DND-41 (cell line): ENCODE measurements around the gene TTLL11.

Experiments
- ATAC-seq: fragments of 200-7000 bp; cut with Tn5 transposase; 3 replicates; pipeline ENCODE4 v1.9.1; 2021; ENCODE audit warnings: low read depth; ENCODE audit not compliant: insufficient read depth
- DNase-seq: peaks from one replicate; pipeline ENCODE4 v3.0.0-alpha.2; 2020
- H2AFZ ChIP-seq: 2 replicates; pipeline ENCODE4 v1.6.0; 2012; ENCODE audit warnings: low read depth, low read length
- H3K27ac ChIP-seq: 2 replicates; pipeline ENCODE4 v1.5.1; 2012; ENCODE audit warnings: low read length, inconsistent platforms
- H3K27me3 ChIP-seq: fragments of 200-600 bp; sonication (generic); 2 replicates; pipeline ENCODE4 v1.6.0; 2012; ENCODE audit warnings: low read length, mild to moderate bottlenecking, inconsistent platforms; ENCODE audit not compliant: insufficient read depth, poor library complexity
- H3K36me3 ChIP-seq: 2 replicates; pipeline ENCODE4 v1.5.1; 2012; ENCODE audit warnings: low read length, inconsistent platforms; ENCODE audit not compliant: insufficient read depth
- H3K4me1 ChIP-seq: 2 replicates; pipeline ENCODE4 v1.5.1; 2012; ENCODE audit warnings: mild to moderate bottlenecking, low read length; ENCODE audit not compliant: insufficient read depth
- H3K4me2 ChIP-seq: 2 replicates; pipeline ENCODE4 v1.6.0; 2012; ENCODE audit warnings: mild to moderate bottlenecking, moderate library complexity, low read length, inconsistent platforms; ENCODE audit not compliant: insufficient read depth
- H3K4me3 ChIP-seq, 2 experiments: fragments of 200-600 bp in 1 of 2; shearing (Covaris generic) in 1 of 2; 2 replicates each; pipeline ENCODE4 v1.5.1; 2012 to 2016; ENCODE audit warnings: inconsistent platforms in 2 of 2, low read length in 2 of 2, mild to moderate bottlenecking in 2 of 2, low read depth in 1 of 2, moderate library complexity in 1 of 2
- H3K79me2 ChIP-seq: 2 replicates; pipeline ENCODE4 v1.6.0; 2012; ENCODE audit warnings: low read length, inconsistent platforms; ENCODE audit not compliant: insufficient read depth
- H3K9ac ChIP-seq: 2 replicates; pipeline ENCODE4 v1.6.0; 2012; ENCODE audit warnings: low read depth, mild to moderate bottlenecking, inconsistent platforms, low read length, moderate library complexity
- H3K9me3 ChIP-seq: 2 replicates; pipeline ENCODE4 v1.5.1; 2012; ENCODE audit warnings: low read length, moderate library complexity, mild to moderate bottlenecking, inconsistent platforms; ENCODE audit not compliant: insufficient read depth, severe bottlenecking
- H4K20me1 ChIP-seq: 2 replicates; pipeline ENCODE4 v1.6.0; 2012; ENCODE audit warnings: low read length; ENCODE audit not compliant: insufficient read depth
- CTCF ChIP-seq: IDR thresholded peaks from 2 replicates; pipeline ENCODE4 v1.5.1; 2012; ENCODE audit warnings: borderline replicate concordance, low read length, moderate library complexity, mild to moderate bottlenecking; ENCODE audit not compliant: poor library complexity, severe bottlenecking; ENCODE audit errors: extremely low read depth
- EZH2 ChIP-seq: IDR thresholded peaks from 3 replicates; pipeline ENCODE4 v1.6.1; 2012; ENCODE audit warnings: borderline replicate concordance, low read depth, mild to moderate bottlenecking, moderate library complexity, low read length, inconsistent platforms; ENCODE audit not compliant: severe bottlenecking

The TTLL11 gene

GRCh38 chr9:121991307-121991661 lies 101.8 kb downstream of the TTLL11 start:
- no peak overlapping the region for H3K4me2 ChIP-seq
- TF ChIP-seq CTCF (no peak), EZH2 (no peak)
- DNase-seq: no peak
- H3K27ac ChIP-seq: no peak overlapping the region
- H3K9me3 ChIP-seq: no peaks in the 10 kb centered on the region
- H3K4me3 ChIP-seq: no peak overlapping the region
- H3K4me1 ChIP-seq: no peaks in the 10 kb centered on the region
- H3K36me3 ChIP-seq: no peaks in the 10 kb centered on the region
- ATAC-seq: no peak
- no peaks in the 10 kb centered on the region; the same call in 1 of the 2 replicates for H4K20me1 ChIP-seq
- H3K27me3 ChIP-seq: no peaks in the 10 kb centered on the region
- no peak overlapping the region for H2AFZ ChIP-seq
- H3K79me2 ChIP-seq: no peaks in the 10 kb centered on the region
- H3K9ac ChIP-seq: no peak overlapping the region

- Histone ChIP-seq H3K4me3 (no peak overlapping the region), H3K27me3 (no peaks in the 10 kb centered on the region), H3K4me2 (no peak overlapping the region), H3K4me1 (no peaks in the 10 kb centered on the region), H4K20me1 (no peaks in the 10 kb centered on the region; the same call in 1 of the 2 replicates), H3K9ac (no peak overlapping the region), H2AFZ (no peak overlapping the region), H3K36me3 (no peaks in the 10 kb centered on the region), H3K79me2 (no peaks in the 10 kb centered on the region), H3K27ac (no peak overlapping the region), H3K9me3 (no peaks in the 10 kb centered on the region)
- TF ChIP-seq CTCF: no peak
- no peak for TF ChIP-seq EZH2
- ATAC-seq: no peak
- DNase-seq: no peak
Measured at GRCh38 chr9:121990600-121991306, 102.4 kb downstream of the TTLL11 start.

GRCh38 chr9:121989010-121989409 lies 104.1 kb downstream of the TTLL11 start:
- no peak overlapping the region for H2AFZ ChIP-seq
- no peak overlapping the region for H3K27ac ChIP-seq
- no peak for DNase-seq
- no peaks in the 10 kb centered on the region for H3K9me3 ChIP-seq
- TF ChIP-seq CTCF: no peak
- no peak for TF ChIP-seq EZH2
- H3K36me3 ChIP-seq: no peaks in the 10 kb centered on the region
- no peak overlapping the region for H3K4me2 ChIP-seq
- no peaks in the 10 kb centered on the region for H3K27me3 ChIP-seq
- H3K4me3 ChIP-seq: no peak overlapping the region
- H3K79me2 ChIP-seq: no peaks in the 10 kb centered on the region
- H3K4me1 ChIP-seq: no peaks in the 10 kb centered on the region
- no peak overlapping the region for H3K9ac ChIP-seq
- no peaks in the 10 kb centered on the region; the same call in 1 of the 2 replicates for H4K20me1 ChIP-seq
- no peak for ATAC-seq
